ENCODE data around the gene IZUMO2.

- TF ChIP-seq REST (IDR thresholded peaks at IDR 0.05; ENCODE audit: borderline replicate concordance) (no peak), CTCF (IDR thresholded peaks at IDR 0.05; ENCODE audit: poor library complexity, severe bottlenecking) (no peak), EP300 (conservative IDR thresholded peaks at IDR 0.05; ENCODE audit: poor library complexity, severe bottlenecking) (no peak), TAF1 (IDR thresholded peaks at IDR 0.05; ENCODE audit: low read depth) (no peak), RAD21 (conservative IDR thresholded peaks at IDR 0.05) (no peak), POLR2AphosphoS5 (IDR thresholded peaks at IDR 0.05) (no peak), EZH2 (IDR thresholded peaks at IDR 0.05; ENCODE audit: borderline replicate concordance, insufficient read depth, low read length, poor library complexity, severe bottlenecking) (no peak), MXI1 (conservative IDR thresholded peaks at IDR 0.05; ENCODE audit: poor library complexity, severe bottlenecking) (no peak)
These were observed 43.1 kb upstream of the IZUMO2 start for GRCh38 chr19:50206191-50206590.

All from neural cell (in vitro differentiated cells).